22Rv1 (cell line): ENCODE data around the gene ACTR3.

Experiments used
- H3K27ac ChIP-seq: fragments of 450-650 bp; 2 replicates; pipeline ENCODE4 v1.5.1; 2017
- CTCF ChIP-seq: fragments of 450-650 bp; IDR thresholded peaks from 2 replicates; pipeline ENCODE4 v1.5.1; 2017; ENCODE audit warnings: mild to moderate bottlenecking
- ZFX ChIP-seq: fragments of 450-650 bp; IDR thresholded peaks from 2 replicates; pipeline ENCODE4 v1.6.1; 2017; ENCODE audit warnings: antibody characterized with exemption, borderline replicate concordance

Gene ACTR3

GRCh38 chr2:114008720-114009119 is 118.8 kb downstream of the ACTR3 start:
- no peak for TF ChIP-seq CTCF
- no peak for TF ChIP-seq ZFX
- H3K27ac ChIP-seq: no peak overlapping the region

GRCh38 chr2:114009205-114009944 is 119.5 kb downstream of the ACTR3 start:
- TF ChIP-seq CTCF (no peak), ZFX (no peak)
- H3K27ac ChIP-seq: no peak overlapping the region

GRCh38 chr2:114010001-114010400 is 120.1 kb downstream of the ACTR3 start:
- no peak overlapping the region for H3K27ac ChIP-seq
- TF ChIP-seq CTCF (no peak), ZFX (no peak)

- TF ChIP-seq ZFX (no peak), CTCF (no peak)
- H3K27ac ChIP-seq: no peak overlapping the region
Observed at GRCh38 chr2:114011713-114012112, 121.8 kb downstream of the ACTR3 start.
